Astrocyte of the hippocampus (primary cell): ENCODE results near the gene KCNH8.
A peak's percentile ranks its signal among the peaks of the same experiment; 100 is the strongest.
"Not testable (repeated sequence)": the region's sequence is repeated elsewhere in the genome, so short reads cannot be mapped to it uniquely, and the experiment has no call there.

Experiments
- DNase-seq: peaks from one replicate; pipeline ENCODE4 v3.0.0; 2011; ENCODE audit warnings: low read depth, low spot score

The KCNH8 gene

DNA sequence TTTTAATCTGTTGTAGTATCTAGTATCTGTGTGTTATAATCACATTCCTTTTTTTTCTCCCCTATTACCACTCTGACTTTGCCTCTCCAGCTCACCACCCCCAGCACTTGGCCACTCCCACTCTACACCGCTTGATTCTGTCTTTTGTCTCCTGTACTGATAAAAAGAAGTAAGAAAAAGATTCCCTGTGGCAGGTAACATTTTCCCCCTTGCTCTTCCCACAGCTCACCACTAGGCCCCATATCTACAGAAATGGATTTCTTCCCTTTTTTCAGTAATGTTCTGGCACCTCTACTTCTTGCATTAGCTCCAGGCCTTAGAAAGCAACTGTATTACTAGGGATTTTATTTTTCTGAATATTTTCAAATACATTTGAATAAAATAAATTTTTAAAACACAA lies 25.6 kb downstream of the KCNH8 start:
- DNase-seq = no peak

DNA sequence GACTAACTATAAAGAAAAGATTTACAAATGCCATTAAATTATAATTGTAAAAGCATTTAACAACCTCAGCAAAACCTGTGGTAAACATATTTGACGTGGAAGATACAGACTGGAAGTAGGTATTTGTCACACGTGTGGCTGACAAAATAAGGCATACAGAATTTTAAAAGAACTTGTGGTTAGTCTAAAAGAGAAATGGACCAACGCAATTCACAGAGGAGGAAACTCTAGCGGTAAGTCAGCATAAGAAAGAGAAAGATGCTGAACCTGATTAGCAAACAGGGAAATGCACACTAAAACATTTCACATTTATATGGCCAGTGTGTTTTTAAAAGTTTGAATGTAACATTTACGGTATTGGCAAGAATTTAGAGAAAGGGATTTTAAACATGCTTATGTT lies 35.3 kb downstream of the KCNH8 start:
- no peak for DNase-seq

DNA sequence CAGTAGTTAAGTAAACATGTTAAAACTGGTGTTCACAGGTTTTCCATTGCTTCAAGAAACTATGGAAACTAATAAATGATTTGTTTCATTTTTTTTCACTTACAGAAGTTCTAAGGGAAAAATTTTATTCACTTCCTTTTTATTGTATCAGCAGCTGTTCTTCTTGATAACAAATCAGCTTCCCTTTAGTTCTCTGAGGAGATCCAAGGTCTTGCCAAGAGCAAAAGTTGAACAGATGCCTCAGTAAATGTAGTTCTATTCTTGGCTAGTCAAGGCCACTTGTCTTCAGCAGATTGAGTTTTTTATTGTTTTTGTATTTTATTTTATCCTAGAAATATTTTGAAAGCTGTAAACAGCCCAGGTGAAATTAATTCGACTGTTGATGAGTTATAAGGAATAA lies 41.8 kb downstream of the KCNH8 start:
- DNase-seq = no peak

DNA sequence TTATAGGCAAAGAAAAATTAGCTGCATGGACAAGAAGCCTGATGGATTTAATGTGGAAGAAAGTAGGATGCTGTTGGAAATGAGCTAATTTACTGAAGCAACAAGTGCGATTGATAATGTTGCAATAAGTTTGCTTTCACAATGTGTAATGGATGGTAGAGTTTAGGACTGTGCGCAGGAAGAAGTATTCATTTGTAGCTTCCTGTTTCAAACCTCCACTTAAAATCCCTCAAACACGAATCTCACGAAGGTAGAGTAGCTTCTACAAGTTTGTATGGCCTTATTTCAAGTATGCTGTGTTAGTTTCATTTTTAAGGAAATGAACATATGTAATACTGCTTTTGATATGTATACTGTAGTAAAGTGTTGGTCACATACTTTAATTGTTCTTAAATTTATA lies 42.3 kb downstream of the KCNH8 start:
- no peak for DNase-seq

- DNase-seq = no peak
Measured at GRCh38 chr3:19199131-19199530, 50.8 kb downstream of the KCNH8 start.

DNA sequence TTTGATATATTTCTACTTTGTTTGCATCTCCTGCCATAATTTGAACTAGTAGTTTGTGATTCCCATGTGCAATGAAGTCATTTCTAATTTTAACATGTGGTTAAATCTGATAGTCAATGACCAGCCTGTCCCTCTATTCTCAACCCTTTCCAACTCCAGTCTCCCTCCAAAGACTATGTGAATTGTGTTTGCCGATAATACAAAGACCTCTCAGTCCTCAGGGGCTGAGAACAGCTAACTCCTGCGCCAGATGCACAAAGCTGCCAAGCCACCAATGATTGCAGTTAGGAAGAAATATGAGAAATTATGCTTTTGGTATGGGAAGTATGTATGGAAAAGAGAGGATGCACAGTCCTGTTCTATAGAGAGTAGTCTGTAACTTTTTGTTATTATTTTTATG lies 54.0 kb downstream of the KCNH8 start:
- no peak for DNase-seq

DNA sequence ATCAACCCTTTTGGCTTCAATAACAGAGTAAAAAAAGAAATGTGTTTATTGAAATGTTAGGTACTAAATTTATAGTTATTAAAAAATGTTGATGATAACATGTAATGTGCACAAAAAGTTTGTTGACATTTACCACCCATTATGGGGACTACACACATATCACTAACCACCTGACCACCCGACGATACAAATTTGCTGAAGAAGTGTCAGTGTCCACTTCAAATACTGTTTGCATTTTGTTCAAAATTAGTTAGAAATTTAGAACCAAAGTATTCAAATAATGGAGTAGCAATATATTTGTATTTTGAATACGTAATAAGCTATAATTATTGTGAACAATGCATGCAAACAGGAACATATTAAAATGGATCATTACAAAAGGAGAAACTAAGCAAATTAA lies 54.4 kb downstream of the KCNH8 start:
- no peak for DNase-seq

DNA sequence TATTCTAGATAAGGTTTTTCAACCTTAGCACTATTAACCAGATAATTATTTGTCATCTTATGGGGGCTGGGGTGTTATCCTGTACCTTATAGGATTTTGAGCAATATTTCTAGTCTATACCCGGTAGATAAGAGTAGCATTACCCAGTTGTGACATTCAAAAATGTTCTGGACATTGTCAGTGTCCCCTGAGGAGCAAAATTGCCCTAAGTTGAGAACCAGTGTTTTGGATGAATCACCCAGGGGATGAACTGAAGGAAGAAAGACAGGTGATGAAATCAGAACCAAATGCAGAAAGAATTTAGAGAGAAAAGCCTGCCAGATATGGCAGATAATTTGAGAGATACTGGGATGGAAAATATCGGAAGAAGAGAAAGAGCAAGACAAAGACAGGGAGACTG lies 58.2 kb downstream of the KCNH8 start:
- no peak for DNase-seq

GRCh38 chr3:19213603-19214220 lies 65.4 kb downstream of the KCNH8 start:
- DNase-seq = no peak

DNA sequence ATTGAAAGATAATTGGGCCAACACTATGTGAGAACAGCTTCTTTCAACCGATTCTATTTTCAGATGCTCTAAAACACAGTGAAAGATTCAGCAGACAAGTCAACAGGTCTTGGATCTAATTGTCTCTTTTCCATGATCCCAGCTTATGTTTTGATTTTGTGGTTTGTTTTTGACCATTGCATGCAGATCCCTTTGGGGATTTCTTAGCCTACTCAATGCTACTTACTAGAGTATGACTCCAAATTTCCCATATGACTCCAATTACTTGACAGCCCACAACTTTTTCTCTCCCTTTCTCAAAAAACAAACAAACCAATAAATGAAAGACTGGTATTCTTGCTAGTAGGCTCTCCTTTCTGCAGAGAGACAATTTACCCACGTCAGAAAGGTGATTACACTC lies 67.1 kb downstream of the KCNH8 start:
- no peak for DNase-seq

GRCh38 chr3:19216669-19217337 lies 68.5 kb downstream of the KCNH8 start:
- DNase-seq = peak; percentile 49

GRCh38 chr3:19220311-19220710 lies 72.0 kb downstream of the KCNH8 start:
- DNase-seq = no peak

DNA sequence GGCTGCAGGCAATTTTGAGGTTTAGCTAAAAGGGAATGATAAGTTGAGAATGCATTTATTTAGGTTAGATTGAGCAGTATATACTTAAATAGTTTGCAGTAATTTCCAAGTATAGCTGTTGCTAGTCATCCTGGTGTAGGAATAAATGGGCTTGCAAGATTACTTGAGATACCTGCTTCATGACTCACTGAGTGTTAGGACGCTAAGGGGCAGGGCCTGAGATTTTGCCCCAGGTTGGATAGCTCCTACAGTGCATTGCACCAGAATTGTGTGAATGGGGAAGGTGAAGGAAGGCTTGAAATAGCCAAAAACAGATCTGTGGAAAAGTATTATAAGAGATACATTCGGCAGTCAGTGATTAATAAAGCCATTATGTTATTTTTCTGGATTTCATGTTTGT lies 72.8 kb downstream of the KCNH8 start:
- no peak for DNase-seq

DNA sequence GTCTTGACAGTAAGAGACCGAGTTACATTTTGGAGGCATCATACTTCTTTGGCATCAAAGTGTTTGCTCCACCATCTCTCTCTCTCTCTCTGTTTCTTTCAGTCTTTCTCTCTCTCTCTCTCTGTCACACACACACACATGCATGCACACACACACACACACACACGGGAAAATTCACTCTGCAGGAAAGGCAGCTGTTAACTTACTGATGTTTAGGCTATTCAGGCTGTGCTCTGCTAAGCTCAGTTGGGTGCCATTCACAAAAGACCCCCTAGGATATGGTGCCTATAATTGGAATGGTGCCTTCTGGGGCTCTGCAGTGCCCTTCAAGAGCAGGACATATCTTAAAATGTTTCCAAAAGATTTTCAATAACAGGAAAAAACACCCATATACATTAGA lies 78.2 kb downstream of the KCNH8 start:
- DNase-seq = no peak

DNA sequence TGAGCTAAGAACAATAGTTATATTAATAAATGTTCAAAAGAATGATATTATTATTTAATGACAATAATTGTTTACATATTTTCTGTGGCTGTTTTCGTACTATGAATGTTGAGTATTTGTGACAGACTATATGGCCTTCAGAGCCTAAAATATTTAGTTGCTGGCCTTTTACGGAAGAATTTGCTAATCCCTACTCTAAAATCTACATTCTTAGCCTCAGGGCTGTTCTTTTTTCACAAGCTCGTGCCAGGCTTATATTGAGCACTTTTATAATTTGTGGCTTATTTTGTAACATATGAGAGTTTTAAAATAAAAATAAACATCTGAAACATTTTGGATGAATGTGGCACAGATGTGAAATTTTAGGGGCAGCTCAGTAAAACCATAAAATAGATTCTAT lies 79.9 kb downstream of the KCNH8 start:
- no peak for DNase-seq

DNA sequence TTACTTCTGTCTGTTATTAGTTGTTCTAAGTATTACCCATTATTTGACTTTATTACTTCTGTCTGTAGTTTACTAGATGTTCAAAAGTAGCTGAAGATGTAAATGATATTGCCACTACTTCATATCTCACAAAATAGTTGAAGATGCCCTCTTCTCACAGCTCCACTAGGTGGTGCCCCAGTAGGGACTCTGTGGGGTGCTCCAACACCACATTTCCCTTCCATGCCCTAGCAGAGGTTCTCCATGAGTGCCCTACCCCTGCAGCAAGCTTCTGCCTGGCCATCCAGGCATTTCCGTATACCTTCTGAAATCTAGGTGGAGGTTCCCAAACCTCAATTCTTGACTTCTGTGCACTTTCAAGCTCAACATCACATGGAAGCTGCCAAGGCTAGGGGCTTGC lies 80.8 kb downstream of the KCNH8 start:
- DNase-seq = no peak

DNA sequence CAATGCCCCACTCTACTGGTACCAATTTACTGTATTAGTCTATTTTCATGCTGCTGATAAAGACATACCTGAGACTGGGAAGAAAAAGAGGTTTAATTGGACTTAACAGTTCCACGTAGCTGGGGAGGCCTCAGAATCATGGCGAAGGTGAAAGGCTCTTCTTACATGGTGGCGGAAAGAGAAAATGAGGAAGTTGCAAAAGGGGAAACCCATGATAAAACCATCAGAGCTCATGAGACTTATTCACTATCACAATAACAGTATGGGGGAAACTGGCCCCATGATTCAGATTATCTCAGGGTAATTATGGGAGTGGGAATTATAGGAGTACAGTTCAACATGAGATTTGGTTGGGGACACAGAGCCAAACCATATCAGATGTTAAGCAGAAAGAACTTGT lies 81.6 kb downstream of the KCNH8 start:
- DNase-seq = not testable (repeated sequence)

DNA sequence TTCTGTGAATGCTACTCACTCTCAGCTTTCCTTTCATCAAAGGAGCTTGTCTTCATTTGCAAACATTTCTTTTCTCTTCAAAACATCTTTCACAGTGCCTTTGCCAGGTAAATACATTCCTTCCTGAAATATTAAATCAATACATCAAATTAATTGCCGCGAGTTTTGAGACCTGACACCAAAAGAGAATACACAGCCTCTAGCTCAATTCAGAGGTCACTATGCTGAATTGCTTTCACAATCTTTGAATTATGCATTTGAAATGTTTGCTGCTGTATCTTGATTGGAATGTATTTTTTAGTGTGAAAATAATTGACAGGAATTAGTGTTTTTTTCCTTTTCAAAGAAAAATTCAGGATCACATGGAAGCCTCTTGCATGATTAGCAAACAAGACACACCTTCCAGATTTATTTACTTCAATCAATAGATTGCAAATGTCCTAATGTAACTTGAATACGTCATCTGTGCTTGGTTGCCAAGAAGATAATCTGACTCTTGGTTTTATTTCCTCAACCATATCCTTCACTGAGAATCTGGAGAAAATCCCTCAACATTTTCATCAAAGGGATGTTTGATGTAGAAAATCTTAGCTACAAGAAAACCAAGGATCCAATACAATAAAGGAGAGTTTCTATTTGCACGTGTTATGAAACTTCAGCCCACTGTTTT lies 83.6 kb downstream of the KCNH8 start:
- no peak for DNase-seq

DNA sequence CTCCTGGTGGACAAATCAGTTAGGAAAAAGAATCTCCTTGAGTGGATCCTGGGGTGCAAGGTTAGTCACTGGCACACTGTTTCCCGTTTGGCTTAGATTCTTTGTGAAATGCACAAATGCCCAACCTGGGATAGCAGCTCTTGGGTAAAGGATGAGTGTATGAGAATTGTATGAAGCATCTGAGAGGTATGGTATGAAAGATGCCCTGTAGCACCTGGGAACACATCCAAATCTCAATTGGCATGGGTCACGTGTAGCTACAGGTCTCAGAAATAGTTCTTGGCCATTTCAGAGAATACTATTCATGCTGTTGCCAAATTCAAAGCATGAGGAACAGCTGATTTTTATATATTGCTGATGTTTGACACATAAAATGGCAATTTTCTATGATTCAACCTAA lies 84.3 kb downstream of the KCNH8 start:
- DNase-seq = no peak

GRCh38 chr3:19233882-19234784 lies 85.8 kb downstream of the KCNH8 start:
- DNase-seq = not testable (repeated sequence)

- DNase-seq = no peak
Measured at GRCh38 chr3:19248143-19248542, 99.8 kb downstream of the KCNH8 start.

DNA sequence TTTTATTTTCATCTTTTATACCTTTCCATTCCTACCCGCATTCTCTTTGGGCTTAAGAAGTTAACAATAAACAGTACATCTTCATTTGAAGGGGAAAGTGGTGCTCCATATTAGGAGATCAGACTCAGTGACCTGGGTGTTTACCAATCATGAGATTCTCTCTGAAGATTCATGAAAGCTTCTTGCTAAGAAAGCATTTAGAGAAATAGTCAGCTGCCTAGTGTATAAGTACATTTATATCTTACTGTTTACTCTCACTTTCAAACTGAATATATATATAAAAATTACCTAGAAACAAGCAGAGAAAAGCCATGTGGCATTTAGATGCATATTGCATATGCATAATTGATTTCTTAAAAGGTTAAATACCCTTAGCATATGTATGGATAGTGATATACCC lies 100.5 kb downstream of the KCNH8 start:
- no peak for DNase-seq
